GM10266 (cell line): ENCODE results near the gene PAX8.

Experiments used
- DNase-seq: peaks from one replicate; pipeline ENCODE4 v3.0.0; 2012; ENCODE audit errors: extremely low spot score
- CTCF ChIP-seq: IDR thresholded peaks from 2 replicates; pipeline ENCODE4 v1.5.1; 2012; ENCODE audit warnings: mild to moderate bottlenecking, low read depth; ENCODE audit not compliant: control insufficient read depth, insufficient read depth; ENCODE audit errors: missing control alignments

Gene PAX8

GRCh38 chr2:113174376-113174750 lies 104.4 kb downstream of the PAX8 start:
- no peak for DNase-seq
- TF ChIP-seq CTCF = peak; percentile 44

GRCh38 chr2:113173542-113174375 lies 105.0 kb downstream of the PAX8 start, which contains the start of gene PSD4:
PSD4 (plus strand) TSS chr2:113173971; CDS start chr2:113182457, 8,486 bp downstream.
- DNase-seq = peak; percentile 85

DNA sequence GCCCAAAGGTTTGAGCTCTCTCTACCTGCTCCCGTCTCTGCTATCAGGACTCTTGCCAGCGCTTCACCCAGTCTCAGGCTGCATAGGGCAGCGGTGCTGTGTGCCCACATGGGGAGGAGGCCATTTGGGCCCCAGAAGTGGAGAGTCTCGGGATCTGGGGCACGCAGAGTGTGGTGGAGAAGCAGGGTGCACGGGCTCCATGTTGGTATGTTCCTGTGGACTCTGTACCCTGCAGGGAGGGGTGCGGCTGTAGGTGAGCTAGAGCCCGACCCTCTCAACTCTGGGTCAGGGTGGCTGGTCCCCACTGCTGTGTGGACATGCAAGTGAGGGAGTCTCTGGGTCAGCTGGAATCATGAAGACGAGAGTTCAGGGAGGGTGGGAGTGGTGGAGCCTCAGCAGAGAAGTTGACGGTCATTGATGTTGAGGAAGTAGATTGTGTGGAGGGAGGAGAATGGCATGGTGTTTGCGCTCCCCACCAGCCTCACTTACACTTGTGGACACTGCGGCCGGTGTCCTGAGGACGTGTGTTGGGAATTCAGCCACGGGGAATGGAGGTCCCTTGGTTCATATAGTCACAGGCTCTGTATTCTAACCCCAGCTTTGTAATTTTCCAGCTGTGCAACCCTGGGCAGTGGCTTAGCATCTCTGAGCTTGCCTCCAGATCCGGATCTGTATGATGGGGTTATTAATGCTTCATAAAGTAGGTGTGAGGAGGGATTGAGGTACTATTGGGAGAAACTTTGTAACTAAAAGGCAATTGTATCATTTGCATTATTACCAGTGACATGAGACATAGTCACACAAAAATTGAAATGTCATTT lies 105.8 kb downstream of the PAX8 start:
- no peak for DNase-seq
- no peak for TF ChIP-seq CTCF

More at GRCh38 chr2:113173542-113174375, 105.0 kb downstream of the PAX8 start, which contains the start of gene PSD4:
- no peak for TF ChIP-seq CTCF

DNA sequence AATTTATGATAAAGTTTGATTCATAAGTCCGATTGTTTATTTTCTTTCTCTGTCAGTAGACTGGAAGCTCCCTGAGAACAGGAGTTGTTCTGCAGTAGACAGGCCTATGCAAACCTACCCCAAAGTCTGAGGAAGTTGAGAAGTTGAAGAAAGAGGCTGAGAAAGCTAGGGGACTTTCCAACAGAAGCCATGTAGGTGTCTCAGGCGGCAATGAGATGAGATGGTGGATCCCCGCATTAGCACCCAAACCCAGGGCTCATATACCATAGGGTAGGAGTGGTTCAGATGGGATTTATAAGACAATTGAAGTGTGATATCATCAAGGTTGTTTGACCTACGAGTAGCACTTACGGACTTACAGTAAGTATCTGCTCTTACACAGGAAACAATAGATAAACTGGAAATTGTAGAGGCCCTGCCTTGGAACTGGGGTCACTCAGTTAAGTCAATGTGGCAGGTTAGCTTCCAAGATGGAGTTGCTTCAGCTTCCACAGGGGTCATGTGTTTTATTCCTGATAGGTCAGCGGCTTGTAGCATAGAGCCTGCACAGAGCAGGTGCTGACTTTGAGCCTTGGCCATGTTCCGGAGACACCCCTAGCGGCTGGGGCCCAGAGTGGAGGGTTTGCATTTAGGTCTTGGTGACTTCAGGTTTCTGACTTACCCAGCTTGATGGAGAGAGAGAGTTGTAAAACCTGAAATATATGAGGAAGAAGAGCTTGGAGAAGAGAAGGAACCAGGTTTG lies 107.2 kb downstream of the PAX8 start:
- DNase-seq = no peak
- TF ChIP-seq CTCF = no peak

- no peak for DNase-seq
- TF ChIP-seq CTCF = no peak
These were observed 109.1 kb downstream of the PAX8 start for GRCh38 chr2:113169586-113169985.

GRCh38 chr2:113169002-113169530 lies 109.7 kb downstream of the PAX8 start:
- TF ChIP-seq CTCF = no peak
- DNase-seq = peak; percentile 57
